ENCODE results near the gene THRA.

THRA gene

DNA sequence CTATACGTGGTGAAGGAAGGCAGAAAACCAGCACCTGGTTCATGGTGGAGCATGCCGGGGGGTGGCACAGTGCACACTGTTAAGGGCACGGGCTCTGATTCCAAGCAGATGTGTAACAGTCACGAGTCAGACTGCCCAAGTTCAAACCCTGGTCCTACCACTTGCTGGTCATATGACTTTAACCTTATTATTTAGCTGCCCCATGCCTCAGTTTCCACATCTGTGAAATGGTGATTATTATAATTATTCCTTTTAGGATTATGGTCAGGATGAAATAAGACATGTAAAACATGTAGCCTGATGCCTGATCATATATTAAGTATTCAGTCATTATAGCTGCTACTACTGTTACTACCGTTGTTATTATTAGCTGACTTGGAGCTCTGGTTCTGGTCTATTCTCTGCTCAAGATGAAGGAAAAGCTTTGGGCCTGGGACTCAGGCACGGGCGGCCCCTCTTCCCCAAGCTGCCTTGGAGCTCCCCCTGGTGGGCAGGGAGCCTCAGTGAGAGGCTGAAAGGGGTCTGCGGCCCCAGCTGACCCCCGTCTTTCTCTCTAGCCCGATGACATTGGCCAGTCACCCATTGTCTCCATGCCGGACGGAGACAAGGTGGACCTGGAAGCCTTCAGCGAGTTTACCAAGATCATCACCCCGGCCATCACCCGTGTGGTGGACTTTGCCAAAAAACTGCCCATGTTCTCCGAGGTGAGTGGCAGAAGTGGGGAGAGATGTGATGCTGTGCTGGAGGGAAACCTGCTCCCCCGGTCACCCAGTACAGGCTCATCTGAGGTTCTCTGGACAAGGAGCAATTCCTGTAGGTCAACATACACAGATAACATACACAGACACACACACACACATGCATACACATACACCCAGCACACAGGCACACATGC lies 23.6 kb downstream of the THRA start:
- DNase-seq: peak; percentile 69

DNA sequence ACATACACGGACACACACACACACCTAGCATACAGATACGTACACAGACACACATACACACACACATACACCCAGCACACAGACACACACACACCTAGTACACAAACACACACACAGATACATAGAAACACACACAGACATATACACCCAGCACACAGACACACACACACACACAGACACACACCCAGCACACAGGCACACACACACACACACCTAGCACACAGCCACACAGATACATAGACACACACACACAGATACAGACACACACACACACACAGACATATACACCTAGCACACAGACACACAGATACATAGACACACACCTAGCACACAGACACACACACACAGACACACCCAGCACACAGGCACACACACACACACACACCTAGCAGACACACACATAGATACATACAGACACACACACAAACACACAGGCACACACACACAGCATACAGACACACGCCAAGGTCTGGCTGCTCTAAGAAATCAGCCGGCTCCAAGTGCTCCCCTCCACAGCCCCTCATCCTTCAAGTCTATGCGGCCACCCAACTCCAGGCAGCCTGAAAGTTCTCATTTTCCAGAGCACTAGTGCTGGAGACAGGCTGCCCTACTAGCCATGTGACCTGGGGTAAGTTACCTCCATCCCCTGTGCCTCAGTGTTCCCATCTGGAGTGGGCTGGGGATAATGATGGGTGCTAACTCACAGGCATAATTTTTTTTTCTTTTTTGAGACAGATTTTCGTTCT lies 24.5 kb downstream of the THRA start:
- no peak for DNase-seq

DNA sequence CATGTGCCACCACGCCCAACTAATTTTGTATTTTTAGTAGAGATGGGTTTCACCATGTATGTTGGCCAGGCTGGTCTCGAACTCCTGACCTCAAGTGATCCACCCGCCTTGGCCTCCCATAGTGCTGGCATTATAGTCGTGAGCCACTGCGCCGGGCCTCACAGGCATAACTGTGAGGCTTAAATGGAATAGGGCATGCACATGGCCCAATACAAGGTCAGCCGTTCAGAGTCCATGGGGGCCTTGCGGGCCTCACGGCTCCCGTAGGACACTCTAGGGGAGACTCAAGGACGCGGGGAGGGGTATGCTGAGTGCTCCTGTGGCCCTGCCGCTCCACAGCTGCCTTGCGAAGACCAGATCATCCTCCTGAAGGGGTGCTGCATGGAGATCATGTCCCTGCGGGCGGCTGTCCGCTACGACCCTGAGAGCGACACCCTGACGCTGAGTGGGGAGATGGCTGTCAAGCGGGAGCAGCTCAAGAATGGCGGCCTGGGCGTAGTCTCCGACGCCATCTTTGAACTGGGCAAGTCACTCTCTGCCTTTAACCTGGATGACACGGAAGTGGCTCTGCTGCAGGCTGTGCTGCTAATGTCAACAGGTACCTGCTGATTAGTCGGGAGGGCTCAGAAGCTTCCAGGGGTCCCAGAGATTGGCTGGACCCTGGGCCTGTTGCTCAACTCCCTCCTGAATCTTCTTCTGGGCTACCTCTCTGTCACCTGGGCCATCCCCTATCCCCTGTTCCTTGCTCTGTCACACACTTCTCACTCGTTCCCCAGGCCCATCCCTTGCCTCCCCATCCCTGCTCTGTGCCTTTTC lies 25.3 kb downstream of the THRA start:
- no peak for DNase-seq

DNA sequence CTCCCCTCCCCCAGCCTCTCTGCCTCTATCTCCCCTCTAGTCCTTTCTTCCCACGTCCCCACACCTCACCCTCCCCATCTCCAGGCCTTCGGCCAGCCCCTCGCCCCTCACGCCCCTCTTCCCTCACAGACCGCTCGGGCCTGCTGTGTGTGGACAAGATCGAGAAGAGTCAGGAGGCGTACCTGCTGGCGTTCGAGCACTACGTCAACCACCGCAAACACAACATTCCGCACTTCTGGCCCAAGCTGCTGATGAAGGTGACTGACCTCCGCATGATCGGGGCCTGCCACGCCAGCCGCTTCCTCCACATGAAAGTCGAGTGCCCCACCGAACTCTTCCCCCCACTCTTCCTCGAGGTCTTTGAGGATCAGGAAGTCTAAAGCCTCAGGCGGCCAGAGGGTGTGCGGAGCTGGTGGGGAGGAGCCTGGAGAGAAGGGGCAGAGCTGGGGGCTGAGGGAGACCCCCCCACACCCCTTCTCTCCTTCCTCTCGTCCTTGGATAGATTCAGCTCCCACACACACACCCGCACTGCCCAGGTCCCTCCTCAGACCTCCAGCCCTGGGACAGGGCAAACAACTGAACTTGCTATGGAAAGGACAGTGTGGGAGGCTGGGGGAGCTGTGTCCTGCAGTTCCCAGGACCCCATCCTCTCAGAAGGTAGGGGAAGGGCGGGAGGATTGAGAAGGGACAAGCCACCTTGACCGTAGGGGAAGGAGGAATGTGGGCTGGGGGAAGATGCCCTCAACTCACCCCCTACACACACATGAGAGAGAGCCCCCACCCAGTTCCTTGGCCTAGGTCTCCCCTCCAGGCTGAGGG lies 26.5 kb downstream of the THRA start:
- DNase-seq: no peak

DNA sequence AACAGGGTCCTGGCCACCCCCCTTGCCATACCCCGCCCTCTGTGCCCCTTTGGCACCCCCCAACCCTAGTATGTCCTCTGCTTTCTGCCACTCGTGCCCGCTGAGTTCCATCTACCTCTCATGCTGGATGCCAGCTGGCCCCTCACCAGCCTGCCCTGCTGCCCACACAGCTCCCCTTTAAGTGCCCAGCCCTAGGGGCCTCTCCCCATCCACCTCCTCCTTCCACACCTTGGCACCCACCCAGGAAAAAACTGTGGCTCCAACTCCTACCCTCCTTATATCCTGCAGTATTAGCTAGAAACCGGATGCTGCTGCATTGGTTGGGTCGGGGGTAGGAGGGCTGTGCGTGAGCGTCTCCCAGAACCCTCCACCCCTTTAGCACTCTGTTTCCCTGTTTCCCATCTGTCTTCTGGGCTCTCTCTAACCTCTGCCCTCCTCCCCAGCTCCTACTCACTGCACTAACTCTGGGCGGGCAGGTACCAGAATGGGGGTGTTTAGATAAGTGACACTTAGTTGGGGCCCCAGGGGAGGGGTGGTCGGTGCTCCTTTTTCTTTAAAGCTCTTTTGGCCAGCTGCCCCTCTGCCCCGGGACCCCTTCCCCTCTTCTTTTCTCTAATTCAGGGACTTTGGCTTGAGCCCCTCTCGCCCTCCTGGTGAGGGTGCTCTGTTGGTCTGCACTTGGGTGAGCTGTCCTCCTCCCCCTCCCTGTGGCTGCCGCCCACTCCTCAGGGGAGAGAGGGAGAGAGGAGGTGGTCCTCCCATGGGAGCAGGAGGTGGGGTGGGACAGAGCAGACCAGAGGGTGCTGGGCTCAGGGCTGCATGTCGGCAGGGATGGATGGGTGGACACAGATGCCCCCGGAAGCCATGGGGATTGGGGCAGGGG lies 27.7 kb downstream of the THRA start:
- no peak for DNase-seq

DNA sequence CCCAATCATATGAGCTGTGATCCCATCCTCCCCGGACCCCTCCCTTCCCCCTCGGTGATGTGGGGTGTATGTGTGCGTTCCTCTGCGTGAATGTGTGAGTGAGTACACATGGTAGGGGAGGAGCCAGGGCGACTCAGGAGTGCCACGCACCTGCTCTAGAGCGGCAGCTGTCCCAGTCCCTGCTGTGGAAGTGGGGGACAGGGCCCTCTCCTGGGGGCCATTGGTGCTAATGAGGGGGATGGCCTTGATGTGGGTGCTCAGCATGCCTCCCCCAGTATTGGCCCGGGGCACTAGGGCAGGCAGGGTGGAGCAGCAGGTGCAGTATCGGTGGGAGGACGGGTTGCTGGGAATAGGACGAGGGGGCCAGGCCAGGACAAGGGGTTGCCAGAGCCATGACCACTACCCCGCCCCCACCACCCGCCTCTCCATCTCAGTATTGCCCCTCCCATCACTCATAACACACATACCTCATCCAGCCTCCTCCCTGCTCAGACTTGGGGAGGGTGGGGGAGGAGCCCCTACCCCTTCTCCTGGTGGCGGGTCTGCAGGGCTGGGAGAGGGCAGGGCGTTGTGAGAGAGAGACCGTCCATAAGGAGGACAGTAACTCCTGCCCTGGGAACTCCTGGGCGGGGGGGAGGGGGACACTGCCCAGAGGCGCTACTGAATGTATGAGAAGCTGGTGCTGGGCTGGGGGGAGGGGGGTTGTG lies 29.1 kb downstream of the THRA start:
- DNase-seq: no peak

DNA sequence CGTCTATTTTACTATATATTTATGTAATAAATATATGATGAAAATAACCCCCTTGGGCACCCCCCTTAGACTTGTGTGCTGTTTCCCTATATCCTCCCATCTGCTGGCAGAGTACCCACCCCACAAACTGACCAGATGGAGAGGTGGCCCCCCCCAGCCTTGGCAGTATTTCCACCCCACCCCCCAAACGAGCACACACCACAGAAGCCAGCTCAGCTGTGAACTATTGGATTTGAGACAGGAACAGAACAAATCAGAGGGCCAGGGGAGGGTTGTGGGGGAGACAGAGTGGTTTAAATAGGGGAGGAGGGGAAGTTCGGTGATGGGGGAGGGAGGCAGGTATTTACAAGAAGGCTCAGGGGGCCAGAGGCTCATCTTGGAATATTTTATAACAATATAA lies 29.8 kb downstream of the THRA start:
- no peak for DNase-seq

DNA sequence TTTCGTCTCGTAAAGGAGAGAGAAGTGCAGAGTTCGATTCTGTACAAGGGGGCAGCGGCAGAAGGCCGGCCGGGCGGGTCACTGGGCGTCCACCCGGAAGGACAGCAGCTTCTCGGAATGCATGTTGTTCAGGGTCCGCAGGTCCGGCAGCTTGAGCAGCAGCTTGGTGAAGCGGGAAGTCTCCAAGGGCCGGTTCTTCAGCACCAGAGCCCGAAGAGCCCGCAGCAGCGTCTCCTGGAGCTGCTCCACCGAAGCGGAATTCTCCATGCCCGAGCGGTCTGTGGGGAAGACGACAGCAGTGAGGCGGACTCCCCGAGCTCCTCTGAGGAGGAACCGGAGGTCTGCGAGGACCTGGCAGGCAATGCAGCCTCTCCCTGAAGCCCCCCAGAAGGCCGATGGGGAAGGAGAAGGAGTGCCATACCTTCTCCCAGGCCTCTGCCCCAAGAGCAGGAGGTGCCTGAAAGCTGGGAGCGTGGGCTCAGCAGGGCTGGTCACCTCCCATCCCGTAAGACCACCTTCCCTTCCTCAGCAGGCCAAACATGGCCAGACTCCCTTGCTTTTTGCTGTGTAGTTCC lies 30.3 kb downstream of the THRA start:
- DNase-seq: no peak

DNA sequence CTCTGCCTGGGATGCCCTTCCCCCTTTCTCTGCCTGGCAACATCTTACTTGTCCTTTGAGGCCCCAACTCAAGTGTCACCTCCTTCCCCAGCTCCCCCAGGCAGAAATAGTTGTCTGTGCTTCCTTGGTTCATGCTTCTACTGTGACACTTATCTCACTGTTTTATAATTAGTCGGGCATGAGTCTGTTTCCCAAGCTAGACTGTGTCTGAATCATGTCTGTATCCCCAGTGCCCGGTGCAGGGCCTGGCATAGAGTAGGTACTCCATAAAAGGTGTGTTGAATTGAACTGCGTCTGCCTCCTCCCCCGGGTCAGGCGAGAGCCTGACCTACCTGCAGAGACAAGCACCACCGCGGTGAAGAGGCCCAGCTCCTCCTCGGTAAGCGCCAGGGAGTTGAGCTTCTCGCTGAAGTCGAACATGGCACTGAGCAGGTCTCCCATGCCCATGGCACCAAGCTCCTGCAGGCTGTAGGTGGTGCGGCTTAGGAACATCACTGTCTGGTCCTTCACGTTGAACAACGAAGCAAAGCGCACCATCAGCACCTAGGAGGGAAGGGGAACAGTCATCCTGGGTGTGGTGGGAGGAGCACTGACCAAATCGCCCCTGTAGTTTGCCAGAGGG lies 30.9 kb downstream of the THRA start:
- DNase-seq: no peak

DNA sequence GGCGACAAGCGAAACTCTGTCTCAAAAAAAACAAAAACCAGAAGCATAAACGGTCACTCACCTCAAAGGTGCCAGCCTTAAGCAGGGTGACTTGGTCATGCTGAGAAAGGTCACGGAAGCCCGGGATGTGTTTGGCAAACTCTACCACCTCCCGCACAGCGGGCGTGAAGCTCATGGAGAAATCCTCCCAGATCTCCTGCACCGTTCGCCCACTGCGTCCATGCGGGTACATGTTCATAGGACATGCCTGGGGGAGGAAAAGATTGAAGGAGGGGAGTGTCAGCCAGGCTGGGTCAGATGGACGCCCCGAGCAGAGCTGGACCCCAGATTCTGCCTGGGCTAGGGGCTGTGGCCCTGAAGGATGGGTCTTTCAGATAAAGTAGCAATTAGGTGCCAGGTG lies 32.1 kb downstream of the THRA start:
- no peak for DNase-seq

DNA sequence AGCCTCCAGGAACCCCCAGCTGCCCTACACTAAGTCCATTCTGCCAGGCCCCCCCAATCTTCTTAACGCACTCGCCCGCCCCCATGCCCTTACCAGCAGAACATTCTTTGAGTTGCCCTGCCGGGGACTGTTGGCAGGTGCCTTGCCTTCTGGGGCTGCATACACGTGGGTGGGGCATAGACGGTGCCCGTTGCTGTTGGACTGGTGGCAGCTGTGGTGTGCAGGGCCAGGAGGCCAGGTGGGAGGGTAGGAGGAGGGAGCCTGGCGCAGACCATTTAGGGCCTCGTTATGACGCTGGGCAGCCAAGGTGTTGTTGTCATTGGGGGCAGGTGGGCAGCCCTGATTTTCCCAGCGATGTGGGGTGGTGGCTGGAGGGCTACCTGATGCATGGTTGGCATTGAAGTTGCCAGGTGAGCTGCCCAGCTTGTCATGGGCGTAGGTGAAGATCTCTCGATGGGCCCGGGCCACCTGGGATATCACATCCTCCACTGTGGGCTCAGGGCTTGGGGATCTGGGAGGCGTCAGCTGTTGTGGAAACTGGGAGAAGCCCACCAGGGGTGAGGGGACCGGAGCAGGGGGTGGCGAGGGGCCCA lies 32.7 kb downstream of the THRA start:
- DNase-seq: no peak

DNA sequence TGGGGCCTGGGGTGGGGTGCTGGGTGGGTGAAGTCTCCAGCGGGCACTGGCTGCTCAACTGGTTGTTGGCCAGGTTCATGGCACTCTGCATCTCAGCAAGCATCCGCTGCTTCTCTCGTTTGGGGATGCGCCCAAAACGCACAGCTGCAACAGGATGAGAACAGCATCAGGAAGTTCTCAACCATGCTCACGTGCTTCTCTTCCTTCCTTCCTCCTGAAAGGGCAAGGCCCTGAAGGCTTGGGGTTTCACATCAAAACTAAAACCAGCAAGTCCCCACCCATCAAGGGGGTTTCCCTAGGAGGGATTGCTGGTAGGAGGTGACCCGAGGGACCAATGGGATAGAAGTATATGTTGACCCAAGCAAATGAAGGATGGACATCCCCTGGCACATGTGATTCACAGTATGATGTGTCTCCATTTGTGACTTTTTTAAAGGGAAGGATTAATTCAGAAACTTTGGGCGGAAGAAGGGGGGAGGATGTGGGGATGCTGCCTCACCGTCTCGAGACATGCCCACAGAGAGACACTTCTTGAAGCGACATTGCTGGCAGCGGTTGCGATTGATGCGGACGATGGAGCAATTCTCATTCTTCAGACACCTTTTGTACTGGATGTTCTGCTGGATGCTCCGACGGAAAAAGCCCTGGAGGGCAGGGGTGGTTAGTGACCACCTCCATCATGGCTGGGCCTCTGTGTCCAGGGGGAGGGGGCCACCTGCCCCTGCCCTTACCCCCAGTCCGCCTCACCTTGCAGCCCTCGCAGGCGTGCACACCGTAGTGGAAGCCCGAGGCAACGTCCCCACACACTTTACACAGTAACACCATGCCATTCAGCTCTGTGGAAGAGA lies 33.4 kb downstream of the THRA start:
- peak; percentile 97 for DNase-seq

DNA sequence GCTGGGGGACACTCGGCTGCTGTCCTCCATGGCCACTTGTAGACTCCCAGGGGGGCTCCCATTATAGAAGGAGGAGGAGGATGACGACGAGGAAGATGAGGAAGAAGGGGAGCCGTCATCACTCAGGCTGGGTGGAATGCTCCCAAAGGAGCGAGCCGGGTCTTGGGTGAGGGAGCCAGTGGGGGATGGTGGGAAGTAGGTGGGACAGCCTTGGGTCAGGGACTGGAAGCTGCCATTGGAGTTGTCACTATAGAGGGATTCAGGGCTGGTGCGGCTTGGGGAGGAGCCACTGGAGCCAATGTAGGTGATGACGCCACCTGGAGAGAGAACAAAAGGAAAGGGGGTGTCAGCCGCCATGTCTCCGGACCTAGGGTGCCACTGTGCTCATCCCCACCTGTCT lies 34.3 kb downstream of the THRA start:
- DNase-seq: no peak

DNA sequence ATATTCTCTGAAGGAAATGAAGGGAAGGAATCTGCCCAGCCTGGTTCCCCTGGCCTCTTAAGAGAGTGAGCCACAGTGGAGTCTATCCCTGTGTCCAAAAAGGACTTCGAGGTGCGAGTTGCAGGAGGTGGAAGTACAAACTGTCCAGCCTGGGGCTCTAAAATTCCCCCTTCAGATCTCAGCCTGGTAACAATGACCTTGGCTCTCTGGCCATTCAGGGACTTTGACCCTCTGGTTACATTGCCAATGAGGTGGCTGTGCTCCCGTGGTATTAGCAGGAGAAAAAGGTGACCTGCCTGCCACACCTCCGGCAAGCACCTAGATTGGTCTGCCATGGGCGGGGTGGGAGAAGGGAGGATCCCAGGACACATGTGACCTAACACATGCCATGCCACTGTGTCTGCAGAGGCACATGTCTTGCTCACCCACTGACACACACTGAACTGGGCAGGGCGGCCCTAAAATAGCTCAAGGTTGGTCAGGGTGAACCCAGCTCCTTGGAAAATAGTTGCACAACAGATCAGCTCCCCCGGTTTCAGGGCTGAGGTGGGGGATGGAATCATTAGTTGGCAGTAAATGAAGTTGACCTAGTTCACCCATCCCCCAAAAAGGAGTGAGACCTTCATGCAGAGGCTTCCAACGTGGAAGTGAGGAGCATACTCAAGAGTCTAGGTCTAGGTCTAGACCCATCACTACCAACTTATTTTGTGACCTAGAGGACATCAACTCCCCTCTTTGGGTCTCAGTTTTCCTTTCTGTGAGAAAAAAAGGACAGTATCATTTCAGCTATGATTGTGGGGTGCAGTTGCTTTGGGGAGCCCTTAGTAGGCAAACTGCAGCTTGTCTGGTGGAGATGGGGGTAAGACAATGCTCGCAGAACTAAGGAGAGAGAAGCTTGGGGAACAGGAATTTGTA lies 35.4 kb downstream of the THRA start:
- DNase-seq: no peak

DNA sequence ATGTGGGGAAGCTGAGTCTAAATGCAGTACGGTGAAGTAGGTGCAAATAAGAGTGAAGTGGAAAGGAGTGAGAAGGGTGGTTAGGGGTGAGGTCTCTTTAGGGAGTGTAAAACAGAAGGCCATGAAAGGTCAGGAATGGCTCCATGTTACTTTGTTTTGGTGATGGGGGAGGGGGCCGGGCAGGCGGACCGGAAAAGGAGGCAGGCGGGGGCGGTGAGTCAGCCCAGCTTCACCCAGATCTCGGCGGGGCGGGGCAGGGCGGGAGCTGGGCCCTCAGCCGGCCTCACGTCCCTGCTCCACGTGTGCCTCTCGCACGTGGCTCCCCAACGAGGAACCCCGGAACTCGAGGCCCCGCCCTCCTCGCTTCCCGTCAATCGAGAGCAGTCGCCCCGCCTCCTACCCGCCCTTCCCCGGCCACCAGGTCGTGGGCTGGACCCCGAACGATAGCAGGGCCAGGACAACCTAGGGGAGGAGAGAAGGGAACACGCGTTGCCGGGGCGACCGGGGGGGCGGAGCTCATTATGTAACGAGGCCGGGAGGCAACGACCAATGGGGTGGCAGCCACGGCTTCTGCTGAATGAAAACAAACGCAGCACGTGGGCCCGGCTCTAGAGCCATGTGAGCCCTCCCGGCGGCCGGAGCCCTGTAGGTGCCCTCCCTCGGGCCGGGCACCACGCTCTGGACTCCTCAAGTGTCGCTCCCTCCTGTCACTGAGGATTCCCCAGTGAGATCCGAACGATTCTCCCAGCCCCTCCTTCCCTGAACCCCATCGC lies 36.3 kb downstream of the THRA start:
- peak; percentile 100 for DNase-seq

DNA sequence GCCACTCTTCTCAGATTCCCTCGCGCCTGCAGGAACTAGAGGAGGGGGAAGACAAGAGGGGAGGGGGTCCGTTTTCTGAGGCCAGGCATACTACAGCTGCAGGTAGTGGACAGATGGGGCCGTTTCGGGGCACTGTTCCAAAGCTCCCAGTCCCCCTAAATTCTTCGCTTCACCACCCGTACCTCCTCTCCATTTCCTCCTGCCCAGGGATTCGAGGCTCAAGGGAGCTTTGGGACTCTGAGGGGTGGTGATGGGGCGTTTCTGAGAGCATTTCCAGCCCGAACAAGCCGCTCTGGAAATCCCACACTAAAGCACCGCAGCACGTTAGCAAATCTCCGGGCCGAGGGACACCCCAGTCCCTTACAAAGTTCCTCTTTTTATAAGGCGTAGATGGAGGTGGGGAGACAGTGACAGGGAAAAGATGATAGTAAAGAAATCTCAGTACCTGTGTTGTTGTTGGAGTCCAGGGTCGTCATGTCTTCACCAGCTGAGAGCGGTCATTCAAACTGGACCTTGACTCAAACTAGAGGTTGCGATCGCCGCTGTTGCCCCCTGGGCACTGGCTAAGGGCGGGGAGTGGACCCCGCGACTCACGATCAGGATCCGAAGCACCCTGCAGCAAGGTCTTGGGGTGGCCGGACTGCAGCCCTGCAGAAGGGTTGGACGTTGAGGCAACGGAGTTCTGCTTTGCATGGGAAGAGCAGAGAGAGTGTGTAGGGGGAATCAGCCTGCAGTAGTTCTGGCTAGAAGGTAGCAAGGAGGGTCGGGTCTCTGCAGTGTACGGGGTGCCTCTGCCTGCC lies 37.1 kb downstream of the THRA start:
- DNase-seq: no peak
